GM23338 (cell line): ENCODE measurements around the gene GAN.

ENCODE experiments used
- CREB1 ChIP-seq: fragments of 250-450 bp; sonication (Bioruptor Pico); IDR thresholded peaks from 2 replicates; pipeline ENCODE4 v1.5.0; 2020; ENCODE audit warnings: low read depth, mild to moderate bottlenecking, moderate library complexity
- CTCF ChIP-seq, 2 experiments: fragments of 200-600 bp in 1 of 2; sonication (generic) in 1 of 2; conservative IDR thresholded peaks; 2 replicates each; pipeline versions ENCODE4 v1.5.1 to v1.6.1; 2016 to 2017; ENCODE audit warnings: antibody characterized with exemption in 2 of 2, low read depth in 2 of 2, mild to moderate bottlenecking in 2 of 2, moderate library complexity in 1 of 2
- ETS1 ChIP-seq: IDR thresholded peaks from 2 replicates; pipeline ENCODE4 v1.6.1; 2016; ENCODE audit warnings: antibody characterized with exemption
- EZH2 ChIP-seq: fragments of 200-600 bp; sonication (generic); IDR thresholded peaks from one replicate; pipeline ENCODE4 v1.8.0; 2017; ENCODE audit warnings: antibody characterized with exemption, mild to moderate bottlenecking, low read depth; ENCODE audit not compliant: unreplicated experiment
- EZH2phosphoT487 ChIP-seq: fragments of 200-600 bp; sonication (generic); IDR thresholded peaks from one replicate; pipeline ENCODE4 v1.8.1; 2018; ENCODE audit warnings: antibody characterized with exemption; ENCODE audit not compliant: unreplicated experiment
- JUNB ChIP-seq: IDR thresholded peaks from one replicate; pipeline ENCODE4 v1.6.1; 2016; ENCODE audit warnings: antibody characterized with exemption; ENCODE audit not compliant: unreplicated experiment
- NANOG ChIP-seq: IDR thresholded peaks from 2 replicates; pipeline ENCODE4 v1.6.1; 2016; ENCODE audit warnings: antibody characterized with exemption, borderline replicate concordance
- POLR2AphosphoS5 ChIP-seq: IDR thresholded peaks from 2 replicates; pipeline ENCODE4 v1.6.1; 2016; ENCODE audit warnings: antibody characterized with exemption, low read depth
- ZNF114 ChIP-seq: fragments of 250-450 bp; sonication (Bioruptor Pico); IDR thresholded peaks from 2 replicates; pipeline ENCODE4 v1.5.0; 2020; ENCODE audit warnings: mild to moderate bottlenecking, moderate library complexity
- TF ChIP-seq, protein P1 (sequence below): IDR thresholded peaks from one replicate; pipeline ENCODE4 v1.6.1; 2018; ENCODE audit warnings: antibody characterized with exemption; ENCODE audit not compliant: unreplicated experiment

GRCh38 chr16:81360135-81360534 is 45.4 kb downstream of the GAN start:
- no peak for TF ChIP-seq CTCF (conservative IDR thresholded peaks at IDR 0.05; ENCODE audit: low read depth in 2 of 2)
- no peak for TF ChIP-seq EZH2
- TF ChIP-seq POLR2AphosphoS5 = no peak
- no peak for TF ChIP-seq ETS1
- no peak for TF ChIP-seq CREB1
- no peak for TF ChIP-seq EZH2phosphoT487
- TF ChIP-seq, protein P1, sequence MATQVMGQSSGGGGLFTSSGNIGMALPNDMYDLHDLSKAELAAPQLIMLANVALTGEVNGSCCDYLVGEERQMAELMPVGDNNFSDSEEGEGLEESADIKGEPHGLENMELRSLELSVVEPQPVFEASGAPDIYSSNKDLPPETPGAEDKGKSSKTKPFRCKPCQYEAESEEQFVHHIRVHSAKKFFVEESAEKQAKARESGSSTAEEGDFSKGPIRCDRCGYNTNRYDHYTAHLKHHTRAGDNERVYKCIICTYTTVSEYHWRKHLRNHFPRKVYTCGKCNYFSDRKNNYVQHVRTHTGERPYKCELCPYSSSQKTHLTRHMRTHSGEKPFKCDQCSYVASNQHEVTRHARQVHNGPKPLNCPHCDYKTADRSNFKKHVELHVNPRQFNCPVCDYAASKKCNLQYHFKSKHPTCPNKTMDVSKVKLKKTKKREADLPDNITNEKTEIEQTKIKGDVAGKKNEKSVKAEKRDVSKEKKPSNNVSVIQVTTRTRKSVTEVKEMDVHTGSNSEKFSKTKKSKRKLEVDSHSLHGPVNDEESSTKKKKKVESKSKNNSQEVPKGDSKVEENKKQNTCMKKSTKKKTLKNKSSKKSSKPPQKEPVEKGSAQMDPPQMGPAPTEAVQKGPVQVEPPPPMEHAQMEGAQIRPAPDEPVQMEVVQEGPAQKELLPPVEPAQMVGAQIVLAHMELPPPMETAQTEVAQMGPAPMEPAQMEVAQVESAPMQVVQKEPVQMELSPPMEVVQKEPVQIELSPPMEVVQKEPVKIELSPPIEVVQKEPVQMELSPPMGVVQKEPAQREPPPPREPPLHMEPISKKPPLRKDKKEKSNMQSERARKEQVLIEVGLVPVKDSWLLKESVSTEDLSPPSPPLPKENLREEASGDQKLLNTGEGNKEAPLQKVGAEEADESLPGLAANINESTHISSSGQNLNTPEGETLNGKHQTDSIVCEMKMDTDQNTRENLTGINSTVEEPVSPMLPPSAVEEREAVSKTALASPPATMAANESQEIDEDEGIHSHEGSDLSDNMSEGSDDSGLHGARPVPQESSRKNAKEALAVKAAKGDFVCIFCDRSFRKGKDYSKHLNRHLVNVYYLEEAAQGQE = no peak
- no peak for TF ChIP-seq JUNB
- TF ChIP-seq ZNF114 (CRISPR knock-in tag) = no peak
- no peak for TF ChIP-seq NANOG
